Measurements from ENCODE around the gene PTOV1. TPM values are rescaled to one million over a fixed set of nuclear protein-coding genes. Genes with fewer than 3 reads are reported as not detected.
A peak's percentile ranks its signal among the peaks of the same experiment; 100 is the strongest.

Gene PTOV1
- total and polyA plus RNA-seq, 2 of the 13 experiments (the other 11 are each of a cell fraction or from before 2014, with no cell fraction given), result 63.5 to 68.5 TPM

GRCh38 chr19:49866933-49867782, 16.2 kb downstream of the PTOV1 start, which contains the start of gene PNKP (continued):
- TF ChIP-seq SNAPC5 (CRISPR knock-in tag; IDR thresholded peaks at IDR 0.05; ENCODE audit: borderline replicate concordance) (no peak), GATAD2A (CRISPR knock-in tag; IDR thresholded peaks at IDR 0.05) (peak; percentile 60), CREM (IDR thresholded peaks at IDR 0.05) (peak; percentile 76; the same call in 1 of the 2 replicates), CREM (CRISPR knock-in tag; IDR thresholded peaks at IDR 0.05) (no peak), ZMYM3 (CRISPR knock-in tag; IDR thresholded peaks at IDR 0.05) (no peak), ZSCAN21 (CRISPR knock-in tag; IDR thresholded peaks at IDR 0.05; ENCODE audit: borderline replicate concordance) (no peak), ZMYM4 (CRISPR knock-in tag; IDR thresholded peaks at IDR 0.05) (peak; percentile 47; the same call in 1 of the 2 replicates), MYPOP (CRISPR knock-in tag; IDR thresholded peaks at IDR 0.05) (peak; percentile 53), ZNF572 (CRISPR knock-in tag; IDR thresholded peaks at IDR 0.05) (no peak)
- TF ChIP-seq, protein P1, sequence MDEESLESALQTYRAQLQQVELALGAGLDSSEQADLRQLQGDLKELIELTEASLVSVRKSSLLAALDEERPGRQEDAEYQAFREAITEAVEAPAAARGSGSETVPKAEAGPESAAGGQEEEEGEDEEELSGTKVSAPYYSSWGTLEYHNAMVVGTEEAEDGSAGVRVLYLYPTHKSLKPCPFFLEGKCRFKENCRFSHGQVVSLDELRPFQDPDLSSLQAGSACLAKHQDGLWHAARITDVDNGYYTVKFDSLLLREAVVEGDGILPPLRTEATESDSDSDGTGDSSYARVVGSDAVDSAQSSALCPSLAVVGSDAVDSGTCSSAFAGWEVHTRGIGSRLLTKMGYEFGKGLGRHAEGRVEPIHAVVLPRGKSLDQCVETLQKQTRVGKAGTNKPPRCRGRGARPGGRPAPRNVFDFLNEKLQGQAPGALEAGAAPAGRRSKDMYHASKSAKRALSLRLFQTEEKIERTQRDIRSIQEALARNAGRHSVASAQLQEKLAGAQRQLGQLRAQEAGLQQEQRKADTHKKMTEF (CRISPR knock-in tag; IDR thresholded peaks at IDR 0.05), result peak; percentile 92
- TF ChIP-seq, protein P2, sequence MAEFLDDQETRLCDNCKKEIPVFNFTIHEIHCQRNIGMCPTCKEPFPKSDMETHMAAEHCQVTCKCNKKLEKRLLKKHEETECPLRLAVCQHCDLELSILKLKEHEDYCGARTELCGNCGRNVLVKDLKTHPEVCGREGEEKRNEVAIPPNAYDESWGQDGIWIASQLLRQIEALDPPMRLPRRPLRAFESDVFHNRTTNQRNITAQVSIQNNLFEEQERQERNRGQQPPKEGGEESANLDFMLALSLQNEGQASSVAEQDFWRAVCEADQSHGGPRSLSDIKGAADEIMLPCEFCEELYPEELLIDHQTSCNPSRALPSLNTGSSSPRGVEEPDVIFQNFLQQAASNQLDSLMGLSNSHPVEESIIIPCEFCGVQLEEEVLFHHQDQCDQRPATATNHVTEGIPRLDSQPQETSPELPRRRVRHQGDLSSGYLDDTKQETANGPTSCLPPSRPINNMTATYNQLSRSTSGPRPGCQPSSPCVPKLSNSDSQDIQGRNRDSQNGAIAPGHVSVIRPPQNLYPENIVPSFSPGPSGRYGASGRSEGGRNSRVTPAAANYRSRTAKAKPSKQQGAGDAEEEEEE (CRISPR knock-in tag; IDR thresholded peaks at IDR 0.05; ENCODE audit: borderline replicate concordance), result peak; percentile 47; the same call in 1 of the 2 replicates
- TF ChIP-seq, protein P3, sequence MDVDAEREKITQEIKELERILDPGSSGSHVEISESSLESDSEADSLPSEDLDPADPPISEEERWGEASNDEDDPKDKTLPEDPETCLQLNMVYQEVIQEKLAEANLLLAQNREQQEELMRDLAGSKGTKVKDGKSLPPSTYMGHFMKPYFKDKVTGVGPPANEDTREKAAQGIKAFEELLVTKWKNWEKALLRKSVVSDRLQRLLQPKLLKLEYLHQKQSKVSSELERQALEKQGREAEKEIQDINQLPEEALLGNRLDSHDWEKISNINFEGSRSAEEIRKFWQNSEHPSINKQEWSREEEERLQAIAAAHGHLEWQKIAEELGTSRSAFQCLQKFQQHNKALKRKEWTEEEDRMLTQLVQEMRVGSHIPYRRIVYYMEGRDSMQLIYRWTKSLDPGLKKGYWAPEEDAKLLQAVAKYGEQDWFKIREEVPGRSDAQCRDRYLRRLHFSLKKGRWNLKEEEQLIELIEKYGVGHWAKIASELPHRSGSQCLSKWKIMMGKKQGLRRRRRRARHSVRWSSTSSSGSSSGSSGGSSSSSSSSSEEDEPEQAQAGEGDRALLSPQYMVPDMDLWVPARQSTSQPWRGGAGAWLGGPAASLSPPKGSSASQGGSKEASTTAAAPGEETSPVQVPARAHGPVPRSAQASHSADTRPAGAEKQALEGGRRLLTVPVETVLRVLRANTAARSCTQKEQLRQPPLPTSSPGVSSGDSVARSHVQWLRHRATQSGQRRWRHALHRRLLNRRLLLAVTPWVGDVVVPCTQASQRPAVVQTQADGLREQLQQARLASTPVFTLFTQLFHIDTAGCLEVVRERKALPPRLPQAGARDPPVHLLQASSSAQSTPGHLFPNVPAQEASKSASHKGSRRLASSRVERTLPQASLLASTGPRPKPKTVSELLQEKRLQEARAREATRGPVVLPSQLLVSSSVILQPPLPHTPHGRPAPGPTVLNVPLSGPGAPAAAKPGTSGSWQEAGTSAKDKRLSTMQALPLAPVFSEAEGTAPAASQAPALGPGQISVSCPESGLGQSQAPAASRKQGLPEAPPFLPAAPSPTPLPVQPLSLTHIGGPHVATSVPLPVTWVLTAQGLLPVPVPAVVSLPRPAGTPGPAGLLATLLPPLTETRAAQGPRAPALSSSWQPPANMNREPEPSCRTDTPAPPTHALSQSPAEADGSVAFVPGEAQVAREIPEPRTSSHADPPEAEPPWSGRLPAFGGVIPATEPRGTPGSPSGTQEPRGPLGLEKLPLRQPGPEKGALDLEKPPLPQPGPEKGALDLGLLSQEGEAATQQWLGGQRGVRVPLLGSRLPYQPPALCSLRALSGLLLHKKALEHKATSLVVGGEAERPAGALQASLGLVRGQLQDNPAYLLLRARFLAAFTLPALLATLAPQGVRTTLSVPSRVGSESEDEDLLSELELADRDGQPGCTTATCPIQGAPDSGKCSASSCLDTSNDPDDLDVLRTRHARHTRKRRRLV (CRISPR knock-in tag; IDR thresholded peaks at IDR 0.05), result peak; percentile 66; the same call in 1 of the 2 replicates
- TF ChIP-seq, protein P4, sequence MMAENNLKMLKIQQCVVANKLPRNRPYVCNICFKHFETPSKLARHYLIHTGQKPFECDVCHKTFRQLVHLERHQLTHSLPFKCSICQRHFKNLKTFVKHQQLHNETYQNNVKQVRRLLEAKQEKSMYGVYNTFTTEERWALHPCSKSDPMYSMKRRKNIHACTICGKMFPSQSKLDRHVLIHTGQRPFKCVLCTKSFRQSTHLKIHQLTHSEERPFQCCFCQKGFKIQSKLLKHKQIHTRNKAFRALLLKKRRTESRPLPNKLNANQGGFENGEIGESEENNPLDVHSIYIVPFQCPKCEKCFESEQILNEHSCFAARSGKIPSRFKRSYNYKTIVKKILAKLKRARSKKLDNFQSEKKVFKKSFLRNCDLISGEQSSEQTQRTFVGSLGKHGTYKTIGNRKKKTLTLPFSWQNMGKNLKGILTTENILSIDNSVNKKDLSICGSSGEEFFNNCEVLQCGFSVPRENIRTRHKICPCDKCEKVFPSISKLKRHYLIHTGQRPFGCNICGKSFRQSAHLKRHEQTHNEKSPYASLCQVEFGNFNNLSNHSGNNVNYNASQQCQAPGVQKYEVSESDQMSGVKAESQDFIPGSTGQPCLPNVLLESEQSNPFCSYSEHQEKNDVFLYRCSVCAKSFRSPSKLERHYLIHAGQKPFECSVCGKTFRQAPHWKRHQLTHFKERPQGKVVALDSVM (CRISPR knock-in tag; IDR thresholded peaks at IDR 0.05), result 0 out of 2 replicates have a peak, but pooled peaks have one; percentile 9

All from HepG2 (cell line).